C4-2B (cell line): ENCODE measurements around the gene PHACTR4.

ENCODE experiments used
- ZFX ChIP-seq: fragments of 450-650 bp; IDR thresholded peaks from 2 replicates; pipeline ENCODE4 v1.6.1; 2017
- TF ChIP-seq, protein P1 (sequence below): fragments of 450-650 bp; conservative IDR thresholded peaks from 2 replicates; pipeline ENCODE4 v1.5.1; 2017; ENCODE audit warnings: mild to moderate bottlenecking

DNA sequence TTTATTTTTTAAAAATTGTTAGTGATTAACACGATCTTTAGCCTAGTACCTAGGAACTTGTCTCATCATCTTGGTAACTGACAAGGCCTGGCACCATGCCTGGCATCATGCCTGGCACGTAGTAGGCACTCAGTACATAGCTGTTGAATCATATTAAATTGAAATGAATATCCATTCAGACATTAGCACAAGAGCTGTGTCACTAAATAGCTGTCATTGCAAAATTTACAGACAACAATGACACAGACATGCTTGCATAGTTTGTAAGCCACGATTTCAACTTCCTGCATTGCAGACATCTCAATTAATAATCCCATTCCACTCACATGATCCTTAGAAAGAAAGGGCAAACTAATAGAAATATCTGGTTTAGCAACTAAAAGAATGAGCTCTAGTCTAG lies 15.4 kb upstream of the PHACTR4 start:
- TF ChIP-seq, protein P1, sequence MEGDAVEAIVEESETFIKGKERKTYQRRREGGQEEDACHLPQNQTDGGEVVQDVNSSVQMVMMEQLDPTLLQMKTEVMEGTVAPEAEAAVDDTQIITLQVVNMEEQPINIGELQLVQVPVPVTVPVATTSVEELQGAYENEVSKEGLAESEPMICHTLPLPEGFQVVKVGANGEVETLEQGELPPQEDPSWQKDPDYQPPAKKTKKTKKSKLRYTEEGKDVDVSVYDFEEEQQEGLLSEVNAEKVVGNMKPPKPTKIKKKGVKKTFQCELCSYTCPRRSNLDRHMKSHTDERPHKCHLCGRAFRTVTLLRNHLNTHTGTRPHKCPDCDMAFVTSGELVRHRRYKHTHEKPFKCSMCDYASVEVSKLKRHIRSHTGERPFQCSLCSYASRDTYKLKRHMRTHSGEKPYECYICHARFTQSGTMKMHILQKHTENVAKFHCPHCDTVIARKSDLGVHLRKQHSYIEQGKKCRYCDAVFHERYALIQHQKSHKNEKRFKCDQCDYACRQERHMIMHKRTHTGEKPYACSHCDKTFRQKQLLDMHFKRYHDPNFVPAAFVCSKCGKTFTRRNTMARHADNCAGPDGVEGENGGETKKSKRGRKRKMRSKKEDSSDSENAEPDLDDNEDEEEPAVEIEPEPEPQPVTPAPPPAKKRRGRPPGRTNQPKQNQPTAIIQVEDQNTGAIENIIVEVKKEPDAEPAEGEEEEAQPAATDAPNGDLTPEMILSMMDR, result no peak
- no peak for TF ChIP-seq ZFX
